TTC549 (cell line): ENCODE data around the gene HSP90AA1.
"Not testable (repeated sequence)": the region's sequence is repeated elsewhere in the genome, so short reads cannot be mapped to it uniquely, and the experiment has no call there.

Experiments used
- FAIRE-seq: peaks from 2 replicates; lab custom pipeline; 2012; peaks lifted over from hg19 to GRCh38; lab: Jason Lieb, UNC

HSP90AA1 gene

DNA sequence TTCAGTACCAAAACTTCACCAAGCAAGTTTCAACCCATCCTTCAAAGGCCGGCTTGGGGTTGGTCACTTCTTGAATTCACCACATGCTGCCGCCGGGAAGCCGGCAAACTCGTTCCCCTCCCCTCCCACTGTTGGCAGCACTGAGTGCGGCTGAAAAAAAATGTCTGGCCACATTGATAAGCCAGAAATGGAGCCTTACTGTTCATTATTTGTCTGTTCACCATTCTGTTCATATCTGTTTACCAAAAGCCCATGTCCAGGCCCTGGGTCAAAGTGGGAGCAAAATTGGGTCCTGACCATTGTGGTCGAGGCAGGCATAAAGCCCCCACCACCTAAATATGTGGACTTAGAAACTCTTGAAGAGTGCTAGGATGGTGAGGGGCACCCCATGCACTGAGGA lies 7.3 kb upstream of the HSP90AA1 start:
- FAIRE-seq = no peak

- no peak for FAIRE-seq
These were observed 6.0 kb upstream of the HSP90AA1 start for GRCh38 chr14:102092806-102093205.

DNA sequence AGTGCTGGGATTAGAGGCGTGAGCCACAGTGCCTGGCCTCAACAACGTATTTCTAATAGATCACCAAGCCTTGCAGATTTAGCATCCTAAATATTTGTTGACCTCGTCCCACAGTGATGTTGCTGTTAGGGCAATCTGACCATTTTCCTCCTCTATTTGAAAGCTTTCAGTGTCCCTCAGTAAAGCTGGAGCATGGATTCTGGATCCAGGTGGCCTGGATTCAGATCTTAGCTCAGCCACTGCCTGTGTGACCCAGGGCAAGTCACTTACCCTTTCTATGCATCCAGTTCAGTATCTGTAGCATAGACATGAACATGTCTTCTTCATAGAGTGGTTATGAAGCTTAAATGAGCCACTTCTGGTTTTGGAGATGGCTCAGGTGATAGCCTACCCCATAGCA lies 3.9 kb upstream of the HSP90AA1 start:
- FAIRE-seq = no peak

DNA sequence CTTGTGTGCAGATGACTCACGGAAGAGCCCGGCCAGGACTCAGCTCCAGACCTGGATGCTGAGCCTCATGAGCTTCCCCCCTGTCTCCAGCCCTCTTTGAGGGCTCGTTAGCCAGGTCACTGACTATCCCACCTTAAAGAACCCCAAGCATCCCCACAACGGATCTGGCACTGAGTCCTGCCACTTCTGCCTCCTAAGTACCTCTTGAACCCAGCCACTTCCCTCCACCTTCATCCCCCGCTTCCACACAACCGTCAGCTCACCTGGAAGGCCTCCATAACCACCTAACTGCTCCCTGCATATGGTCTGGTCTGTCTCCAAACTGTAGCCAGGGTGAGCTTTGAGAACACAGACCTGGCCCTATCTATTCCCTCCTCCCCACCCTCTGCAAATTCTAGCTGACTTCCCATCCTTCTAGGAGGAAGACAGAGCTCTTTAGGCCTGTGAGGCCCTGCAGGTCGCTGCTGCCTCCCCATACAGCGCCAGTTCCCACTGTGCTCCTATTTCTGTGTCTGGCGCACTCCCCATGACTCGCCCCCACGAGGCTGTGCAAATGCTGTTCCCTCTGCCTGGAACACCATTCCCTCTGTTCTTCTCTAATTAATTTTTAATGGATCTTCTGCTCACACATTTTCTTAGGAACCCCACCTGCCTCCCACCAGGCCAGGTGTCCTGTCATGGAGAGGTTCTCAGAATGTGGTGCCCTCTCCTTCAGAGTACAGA lies 2.9 kb upstream of the HSP90AA1 start:
- no peak for FAIRE-seq

DNA sequence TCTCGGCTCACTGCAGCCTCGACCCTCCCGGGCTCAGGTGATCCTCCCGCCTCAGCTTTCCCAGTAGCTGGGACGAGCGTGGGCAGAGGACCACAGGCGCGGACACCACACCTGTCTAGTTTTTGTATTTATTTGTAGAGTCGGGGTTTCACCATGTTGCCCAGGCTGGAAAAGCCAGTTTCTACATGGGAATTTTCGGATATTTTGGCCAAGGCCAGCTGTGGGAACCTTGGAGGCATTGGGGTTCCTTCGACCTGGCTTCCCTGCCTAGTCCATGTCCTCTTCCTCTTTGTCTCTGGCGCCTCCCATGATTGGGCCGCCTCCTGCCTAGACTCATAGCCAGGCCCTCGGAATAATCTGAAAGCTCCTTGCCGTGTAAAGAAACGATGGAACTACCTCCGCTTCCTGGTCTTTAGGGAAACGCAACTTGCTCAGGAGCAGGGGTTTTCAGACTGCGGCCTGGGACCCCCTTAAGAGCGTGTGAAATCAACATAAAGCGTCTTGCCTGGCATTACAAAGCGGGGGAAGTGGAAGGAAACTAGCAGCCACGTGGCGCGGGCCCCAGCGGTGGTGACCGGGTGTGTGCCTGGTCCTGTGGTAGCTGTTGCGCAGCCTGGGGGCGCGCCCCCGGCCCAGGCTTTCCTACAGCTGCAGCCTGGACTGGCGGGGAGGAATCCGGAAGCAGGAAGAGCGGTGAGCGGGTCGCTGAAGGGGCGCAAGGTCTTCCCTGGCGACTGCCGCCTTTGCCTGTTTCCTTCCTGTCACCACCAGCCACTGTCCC lies 1.4 kb upstream of the HSP90AA1 start:
- FAIRE-seq = no peak

DNA sequence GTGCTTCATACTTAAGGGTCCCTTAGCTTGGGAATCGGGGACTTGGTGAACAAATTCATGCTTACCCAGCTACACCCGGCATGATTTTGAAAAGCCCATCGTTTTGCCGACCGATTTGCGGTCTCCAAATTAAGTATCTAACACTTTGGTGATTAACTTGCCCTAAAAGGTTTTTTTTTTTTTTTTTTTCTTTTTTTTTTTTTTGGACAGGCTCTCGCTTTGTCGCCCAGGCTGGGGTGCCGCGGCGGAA lies 843 bp upstream of the HSP90AA1 start:
- no peak for FAIRE-seq

DNA sequence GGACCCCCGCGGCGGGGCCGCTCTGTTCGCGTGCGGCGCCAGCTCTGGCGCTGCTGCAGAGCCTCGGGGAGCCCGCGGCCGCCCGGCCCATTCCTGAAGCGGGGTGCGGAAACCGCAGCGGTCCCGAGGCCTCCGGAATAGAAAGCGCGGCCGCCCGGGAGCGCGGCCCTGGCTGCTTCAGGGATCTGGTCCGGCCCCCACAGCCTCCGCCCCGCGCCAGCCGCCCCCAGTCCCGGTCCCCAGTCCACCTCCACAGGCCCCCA lies 204 bp downstream of the HSP90AA1 start:
- FAIRE-seq = no peak

DNA sequence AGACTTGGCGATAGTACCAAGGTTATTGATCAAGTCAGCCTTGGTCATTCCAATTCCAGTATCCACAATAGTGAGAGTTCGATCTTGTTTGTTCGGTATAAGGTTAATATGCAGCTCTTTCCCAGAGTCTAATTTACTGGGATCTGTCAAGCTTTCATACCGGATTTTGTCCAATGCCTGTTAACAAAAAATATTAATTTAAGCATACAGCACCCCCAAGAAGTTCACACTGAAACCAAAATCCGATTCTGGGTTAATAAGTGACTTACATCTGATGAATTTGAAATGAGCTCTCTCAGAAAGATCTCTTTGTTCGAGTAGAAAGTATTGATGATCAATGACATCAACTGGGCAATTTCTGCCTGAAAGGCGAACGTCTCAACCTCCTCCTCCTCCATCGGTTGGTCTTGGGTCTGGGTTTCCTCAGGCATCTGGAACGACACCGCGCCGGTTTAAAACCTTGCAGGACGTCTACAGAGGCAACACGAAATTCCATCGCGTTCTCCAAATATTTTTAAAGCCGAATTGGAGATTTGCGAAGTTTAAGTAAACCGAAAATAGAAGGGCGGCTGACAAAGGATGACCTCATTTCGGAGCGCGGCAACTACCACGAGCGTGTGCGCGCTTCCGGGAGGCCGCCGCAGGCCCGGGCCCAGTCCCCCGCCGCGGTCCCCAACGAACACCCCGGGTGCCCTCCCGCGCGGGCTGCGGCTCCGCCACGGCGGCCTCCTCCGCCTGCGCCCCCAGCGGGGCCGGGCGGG lies 716 bp downstream of the HSP90AA1 start:
- FAIRE-seq = no peak

- FAIRE-seq = no peak
These were observed 1.4 kb downstream of the HSP90AA1 start for GRCh38 chr14:102085488-102085887.

GRCh38 chr14:102084931-102085330 lies 1.9 kb downstream of the HSP90AA1 start:
- FAIRE-seq = no peak

DNA sequence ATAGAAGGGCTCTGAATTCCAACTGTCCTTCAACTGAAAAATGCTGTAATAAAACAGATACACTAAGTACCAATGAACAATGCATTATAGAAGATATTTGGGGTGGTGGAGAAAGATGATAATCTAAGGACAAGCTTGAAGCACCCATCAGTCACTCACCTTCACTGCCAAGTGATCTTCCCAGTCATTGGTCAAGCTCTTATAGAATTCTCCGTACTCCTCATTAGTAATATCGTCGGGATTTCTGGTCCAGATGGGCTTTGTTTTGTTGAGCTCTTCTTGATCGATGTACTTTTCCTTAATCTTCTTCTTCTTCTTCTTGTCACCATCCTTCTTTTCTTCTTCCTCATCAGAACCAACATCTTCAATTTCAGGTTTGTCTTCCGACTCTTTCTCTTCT lies 2.3 kb downstream of the HSP90AA1 start:
- FAIRE-seq = not testable (repeated sequence)

DNA sequence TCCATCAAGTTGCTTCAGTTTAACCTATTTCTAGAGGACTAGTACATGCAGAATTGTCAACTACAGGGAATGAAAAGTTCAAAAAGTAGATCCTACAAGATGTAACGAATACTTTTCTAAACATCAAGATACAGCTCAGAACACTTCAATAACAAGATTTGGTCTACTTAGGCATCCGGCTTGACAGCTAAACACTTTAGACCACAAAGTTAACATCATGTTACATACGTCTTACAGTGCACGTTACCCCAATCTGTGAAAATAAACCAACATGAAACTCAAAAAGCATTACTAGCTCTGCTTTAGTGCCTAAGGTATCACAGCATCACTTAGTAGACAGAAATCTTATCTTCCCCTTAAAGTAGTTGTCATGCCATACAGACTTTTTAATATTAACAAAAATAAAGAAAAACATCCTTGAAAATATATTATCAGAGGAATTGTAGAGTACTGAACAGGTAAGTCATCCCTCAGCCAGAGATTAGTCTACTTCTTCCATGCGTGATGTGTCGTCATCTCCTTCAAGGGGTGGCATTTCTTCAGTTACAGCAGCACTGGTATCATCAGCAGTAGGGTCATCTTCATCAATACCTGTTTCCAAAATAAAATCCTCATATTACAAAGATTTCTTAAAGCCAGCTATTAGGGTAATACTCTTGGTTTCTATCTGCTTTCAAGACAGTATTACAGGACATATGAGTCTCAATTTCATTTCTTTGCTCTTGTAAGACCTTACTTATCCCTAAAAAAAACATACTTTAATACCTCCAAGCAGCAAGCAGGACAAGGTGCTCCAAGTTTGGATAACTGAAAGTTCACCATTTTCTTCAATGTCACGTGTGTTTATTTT lies 5.4 kb downstream of the HSP90AA1 start:
- FAIRE-seq = no peak

- FAIRE-seq = no peak
These were observed 6.4 kb downstream of the HSP90AA1 start for GRCh38 chr14:102080183-102081080.

DNA sequence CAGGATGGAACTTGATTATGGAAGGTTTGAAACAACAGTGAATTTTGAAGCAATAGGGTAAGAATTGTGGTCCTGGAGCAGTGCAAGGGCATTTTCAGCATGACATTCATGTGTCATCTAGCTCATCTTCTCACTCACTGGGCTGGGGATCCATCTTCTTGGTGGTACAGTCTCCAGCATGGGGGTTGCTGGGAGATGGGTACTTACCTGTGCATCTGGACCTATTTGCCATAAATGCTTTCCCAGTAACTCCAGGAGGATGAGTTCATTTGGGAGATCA lies 7.2 kb downstream of the HSP90AA1 start:
- FAIRE-seq = no peak

DNA sequence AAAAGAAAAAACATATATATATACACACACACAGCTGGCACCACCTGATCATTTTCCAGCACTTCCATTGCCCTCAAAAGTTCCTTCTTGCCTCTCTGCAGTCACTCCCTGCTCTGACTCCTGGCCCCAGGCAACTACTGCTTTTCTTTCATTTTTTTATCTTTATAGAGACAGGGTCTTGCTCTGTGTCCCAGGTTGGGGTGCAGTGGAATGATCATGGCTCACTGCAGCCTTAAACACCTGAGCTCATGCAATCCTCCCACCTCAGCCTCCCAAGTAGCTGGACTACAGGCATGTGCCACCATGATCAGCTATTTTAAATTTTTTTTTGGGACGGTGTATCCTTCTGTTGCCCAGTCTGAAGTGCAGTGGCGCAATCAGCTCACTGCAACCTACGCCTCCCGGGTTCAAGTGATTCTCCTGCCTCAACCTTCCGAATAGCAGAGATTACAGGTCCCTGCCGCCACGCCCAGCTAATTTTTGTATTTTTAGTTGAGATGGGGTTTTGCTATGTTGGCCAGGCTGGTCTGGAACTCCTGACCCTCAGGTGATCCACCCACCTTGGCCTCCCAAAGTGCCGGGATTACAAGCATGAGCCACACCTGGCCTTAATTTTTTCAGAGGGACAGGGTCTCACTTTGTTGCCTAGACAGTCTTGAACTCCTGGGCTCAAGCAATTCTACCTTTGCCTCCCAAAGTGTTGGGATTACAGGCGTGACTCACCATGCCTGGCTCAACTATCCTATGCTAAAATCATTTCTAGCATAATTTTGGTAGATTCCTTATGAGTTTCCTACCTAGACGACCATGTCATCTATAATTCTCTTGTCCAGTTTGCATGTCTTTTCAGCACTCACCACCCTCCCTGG lies 7.8 kb downstream of the HSP90AA1 start:
- FAIRE-seq = no peak

DNA sequence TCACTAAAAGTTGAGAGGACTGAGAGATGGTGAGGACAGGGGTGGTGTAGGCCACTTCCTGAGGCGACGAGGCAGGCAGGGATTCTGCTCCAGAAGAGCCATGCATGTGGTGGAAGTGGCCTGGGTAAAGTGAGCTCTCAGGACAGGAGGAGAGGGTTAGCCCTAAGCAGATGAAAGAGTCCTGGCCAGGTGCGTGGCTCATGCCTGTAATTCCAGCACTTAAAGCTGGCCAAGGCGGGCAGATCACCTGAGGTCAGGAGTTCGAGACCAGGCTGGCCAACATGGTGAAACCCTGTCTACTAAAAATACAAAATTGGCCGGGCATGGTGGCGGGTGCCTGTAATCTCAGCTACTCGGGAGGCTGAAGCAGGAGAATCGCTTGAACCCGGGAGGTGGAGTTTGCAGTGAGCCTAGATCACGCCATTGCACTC lies 8.5 kb downstream of the HSP90AA1 start:
- FAIRE-seq = not testable (repeated sequence)

GRCh38 chr14:102077382-102077709 lies 9.5 kb downstream of the HSP90AA1 start:
- FAIRE-seq = no peak

GRCh38 chr14:102075155-102075554 lies 11.7 kb downstream of the HSP90AA1 start:
- no peak for FAIRE-seq

- FAIRE-seq = no peak
These were observed 12.4 kb downstream of the HSP90AA1 start for GRCh38 chr14:102074415-102074964.

GRCh38 chr14:102071283-102071998 lies 15.4 kb downstream of the HSP90AA1 start:
- no peak for FAIRE-seq
